ENCODE data around the gene CUL2.
A peak's percentile ranks its signal among the peaks of the same experiment; 100 is the strongest.

Gene CUL2

DNA sequence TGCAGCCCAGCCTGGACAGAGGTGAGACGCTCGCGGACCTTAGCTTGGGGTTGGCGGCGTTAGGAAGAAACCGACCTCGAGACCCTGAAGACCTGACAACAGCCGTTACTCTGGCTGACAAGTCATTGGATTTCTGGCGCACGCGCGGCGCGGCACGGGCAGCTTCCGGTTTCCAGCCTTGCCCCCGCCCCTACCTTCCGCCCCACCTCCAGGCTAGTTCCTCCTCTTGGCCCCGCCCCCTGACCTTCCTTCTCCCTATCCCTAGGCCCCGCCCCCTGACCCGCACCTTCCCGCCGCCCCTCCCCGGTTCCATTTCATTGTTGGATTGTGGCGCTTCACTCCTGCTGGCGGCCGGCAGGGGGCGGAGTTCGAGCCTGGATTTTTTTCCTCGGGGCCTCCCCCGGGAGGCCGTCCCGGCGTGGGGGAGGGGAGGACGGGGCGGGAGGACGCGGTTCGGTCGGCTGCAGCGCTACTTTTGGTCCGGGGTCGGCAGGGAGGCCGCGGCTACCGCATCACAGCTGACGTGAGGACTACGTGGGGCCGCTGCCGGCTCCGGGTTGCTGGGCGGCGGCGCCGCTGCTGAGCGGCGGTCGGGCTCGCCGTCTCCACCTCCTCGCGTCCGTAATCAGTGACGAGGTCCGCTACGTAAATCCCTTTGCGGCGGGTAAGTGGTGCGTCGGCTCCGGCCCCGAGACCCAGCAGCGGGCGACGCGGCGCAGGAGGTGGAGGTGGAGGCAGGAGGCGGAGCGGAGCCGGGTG lies 36.6 kb upstream of the CUL2 start, which contains the start of gene CREM (continued):
- TF ChIP-seq ZNF292 (tag by site-specific recombination; IDR thresholded peaks at IDR 0.05; ENCODE audit: borderline replicate concordance, low read depth), result no peak
- no peak for TF ChIP-seq MYNN (tag by site-specific recombination; IDR thresholded peaks at IDR 0.05; ENCODE audit: borderline replicate concordance)
- TF ChIP-seq ZNF423 (tag by site-specific recombination; IDR thresholded peaks at IDR 0.05), result peak; percentile 86
- TF ChIP-seq ZNF837 (tag by site-specific recombination; IDR thresholded peaks at IDR 0.05), result no peak
- TF ChIP-seq, protein P1, sequence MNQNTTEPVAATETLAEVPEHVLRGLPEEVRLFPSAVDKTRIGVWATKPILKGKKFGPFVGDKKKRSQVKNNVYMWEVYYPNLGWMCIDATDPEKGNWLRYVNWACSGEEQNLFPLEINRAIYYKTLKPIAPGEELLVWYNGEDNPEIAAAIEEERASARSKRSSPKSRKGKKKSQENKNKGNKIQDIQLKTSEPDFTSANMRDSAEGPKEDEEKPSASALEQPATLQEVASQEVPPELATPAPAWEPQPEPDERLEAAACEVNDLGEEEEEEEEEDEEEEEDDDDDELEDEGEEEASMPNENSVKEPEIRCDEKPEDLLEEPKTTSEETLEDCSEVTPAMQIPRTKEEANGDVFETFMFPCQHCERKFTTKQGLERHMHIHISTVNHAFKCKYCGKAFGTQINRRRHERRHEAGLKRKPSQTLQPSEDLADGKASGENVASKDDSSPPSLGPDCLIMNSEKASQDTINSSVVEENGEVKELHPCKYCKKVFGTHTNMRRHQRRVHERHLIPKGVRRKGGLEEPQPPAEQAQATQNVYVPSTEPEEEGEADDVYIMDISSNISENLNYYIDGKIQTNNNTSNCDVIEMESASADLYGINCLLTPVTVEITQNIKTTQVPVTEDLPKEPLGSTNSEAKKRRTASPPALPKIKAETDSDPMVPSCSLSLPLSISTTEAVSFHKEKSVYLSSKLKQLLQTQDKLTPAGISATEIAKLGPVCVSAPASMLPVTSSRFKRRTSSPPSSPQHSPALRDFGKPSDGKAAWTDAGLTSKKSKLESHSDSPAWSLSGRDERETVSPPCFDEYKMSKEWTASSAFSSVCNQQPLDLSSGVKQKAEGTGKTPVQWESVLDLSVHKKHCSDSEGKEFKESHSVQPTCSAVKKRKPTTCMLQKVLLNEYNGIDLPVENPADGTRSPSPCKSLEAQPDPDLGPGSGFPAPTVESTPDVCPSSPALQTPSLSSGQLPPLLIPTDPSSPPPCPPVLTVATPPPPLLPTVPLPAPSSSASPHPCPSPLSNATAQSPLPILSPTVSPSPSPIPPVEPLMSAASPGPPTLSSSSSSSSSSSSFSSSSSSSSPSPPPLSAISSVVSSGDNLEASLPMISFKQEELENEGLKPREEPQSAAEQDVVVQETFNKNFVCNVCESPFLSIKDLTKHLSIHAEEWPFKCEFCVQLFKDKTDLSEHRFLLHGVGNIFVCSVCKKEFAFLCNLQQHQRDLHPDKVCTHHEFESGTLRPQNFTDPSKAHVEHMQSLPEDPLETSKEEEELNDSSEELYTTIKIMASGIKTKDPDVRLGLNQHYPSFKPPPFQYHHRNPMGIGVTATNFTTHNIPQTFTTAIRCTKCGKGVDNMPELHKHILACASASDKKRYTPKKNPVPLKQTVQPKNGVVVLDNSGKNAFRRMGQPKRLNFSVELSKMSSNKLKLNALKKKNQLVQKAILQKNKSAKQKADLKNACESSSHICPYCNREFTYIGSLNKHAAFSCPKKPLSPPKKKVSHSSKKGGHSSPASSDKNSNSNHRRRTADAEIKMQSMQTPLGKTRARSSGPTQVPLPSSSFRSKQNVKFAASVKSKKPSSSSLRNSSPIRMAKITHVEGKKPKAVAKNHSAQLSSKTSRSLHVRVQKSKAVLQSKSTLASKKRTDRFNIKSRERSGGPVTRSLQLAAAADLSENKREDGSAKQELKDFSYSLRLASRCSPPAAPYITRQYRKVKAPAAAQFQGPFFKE (tag by site-specific recombination; IDR thresholded peaks at IDR 0.05; ENCODE audit: borderline replicate concordance), result no peak
- TF ChIP-seq KLF9 (tag by site-specific recombination; IDR thresholded peaks at IDR 0.05; ENCODE audit: low read depth), result peak; percentile 71
- TF ChIP-seq ZNF214 (tag by site-specific recombination; IDR thresholded peaks at IDR 0.05; ENCODE audit: borderline replicate concordance), result no peak
- TF ChIP-seq ZNF211 (tag by site-specific recombination; IDR thresholded peaks at IDR 0.05; ENCODE audit: low read depth), result no peak
- no peak for TF ChIP-seq ZBTB8A (tag by site-specific recombination; IDR thresholded peaks at IDR 0.05)
- TF ChIP-seq, protein P2, sequence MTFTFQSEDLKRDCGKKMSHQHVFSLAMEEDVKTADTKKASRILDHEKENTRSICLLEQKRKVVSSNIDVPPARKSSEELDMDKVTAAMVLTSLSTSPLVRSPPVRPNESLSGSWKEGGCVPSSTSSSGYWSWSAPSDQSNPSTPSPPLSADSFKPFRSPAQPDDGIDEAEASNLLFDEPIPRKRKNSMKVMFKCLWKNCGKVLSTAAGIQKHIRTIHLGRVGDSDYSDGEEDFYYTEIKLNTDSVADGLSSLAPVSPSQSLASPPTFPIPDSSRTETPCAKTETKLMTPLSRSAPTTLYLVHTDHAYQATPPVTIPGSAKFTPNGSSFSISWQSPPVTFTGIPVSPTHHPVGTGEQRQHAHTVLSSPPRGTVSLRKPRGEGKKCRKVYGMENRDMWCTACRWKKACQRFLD (tag by site-specific recombination; IDR thresholded peaks at IDR 0.05), result no peak
- TF ChIP-seq ZNF2 (tag by site-specific recombination; IDR thresholded peaks at IDR 0.05), result peak; percentile 55; the same call in 1 of the 2 replicates
- no peak for TF ChIP-seq REPIN1 (tag by site-specific recombination; IDR thresholded peaks at IDR 0.05; ENCODE audit: low read depth)
- no peak for TF ChIP-seq ZNF785 (tag by site-specific recombination; IDR thresholded peaks at IDR 0.05)
- no peak for TF ChIP-seq ZNF114 (tag by site-specific recombination; IDR thresholded peaks at IDR 0.05)
- TF ChIP-seq SP2 (tag by site-specific recombination; IDR thresholded peaks at IDR 0.05), result peak; percentile 86
- no peak for TF ChIP-seq ZBTB20 (tag by site-specific recombination; IDR thresholded peaks at IDR 0.05)
- TF ChIP-seq ZNF776 (tag by site-specific recombination; IDR thresholded peaks at IDR 0.05; ENCODE audit: borderline replicate concordance), result no peak
- no peak for TF ChIP-seq GLI4 (tag by site-specific recombination; IDR thresholded peaks at IDR 0.05)
- TF ChIP-seq ZNF530 (tag by site-specific recombination; IDR thresholded peaks at IDR 0.05; ENCODE audit: low read depth), result no peak
- no peak; the same call in none of the 2 replicates for TF ChIP-seq ZSCAN30 (tag by site-specific recombination; IDR thresholded peaks at IDR 0.05)
- peak; percentile 82; the same call in 1 of the 2 replicates for TF ChIP-seq KLF8 (tag by site-specific recombination; IDR thresholded peaks at IDR 0.05)
- TF ChIP-seq ZNF701 (tag by site-specific recombination; IDR thresholded peaks at IDR 0.05), result no peak
- peak; percentile 29; the same call in 1 of the 2 replicates for TF ChIP-seq GFI1B (tag by site-specific recombination; IDR thresholded peaks at IDR 0.05)
- no peak for TF ChIP-seq ZNF777 (tag by site-specific recombination; IDR thresholded peaks at IDR 0.05; ENCODE audit: borderline replicate concordance)
- TF ChIP-seq ZNF140 (tag by site-specific recombination; IDR thresholded peaks at IDR 0.05), result no peak
- peak; percentile 56; the same call in 1 of the 2 replicates for TF ChIP-seq ZNF24 (tag by site-specific recombination; IDR thresholded peaks at IDR 0.05)
- TF ChIP-seq, protein P3, sequence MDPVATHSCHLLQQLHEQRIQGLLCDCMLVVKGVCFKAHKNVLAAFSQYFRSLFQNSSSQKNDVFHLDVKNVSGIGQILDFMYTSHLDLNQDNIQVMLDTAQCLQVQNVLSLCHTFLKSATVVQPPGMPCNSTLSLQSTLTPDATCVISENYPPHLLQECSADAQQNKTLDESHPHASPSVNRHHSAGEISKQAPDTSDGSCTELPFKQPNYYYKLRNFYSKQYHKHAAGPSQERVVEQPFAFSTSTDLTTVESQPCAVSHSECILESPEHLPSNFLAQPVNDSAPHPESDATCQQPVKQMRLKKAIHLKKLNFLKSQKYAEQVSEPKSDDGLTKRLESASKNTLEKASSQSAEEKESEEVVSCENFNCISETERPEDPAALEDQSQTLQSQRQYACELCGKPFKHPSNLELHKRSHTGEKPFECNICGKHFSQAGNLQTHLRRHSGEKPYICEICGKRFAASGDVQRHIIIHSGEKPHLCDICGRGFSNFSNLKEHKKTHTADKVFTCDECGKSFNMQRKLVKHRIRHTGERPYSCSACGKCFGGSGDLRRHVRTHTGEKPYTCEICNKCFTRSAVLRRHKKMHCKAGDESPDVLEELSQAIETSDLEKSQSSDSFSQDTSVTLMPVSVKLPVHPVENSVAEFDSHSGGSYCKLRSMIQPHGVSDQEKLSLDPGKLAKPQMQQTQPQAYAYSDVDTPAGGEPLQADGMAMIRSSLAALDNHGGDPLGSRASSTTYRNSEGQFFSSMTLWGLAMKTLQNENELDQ (tag by site-specific recombination; IDR thresholded peaks at IDR 0.05; ENCODE audit: low read depth), result no peak
- TF ChIP-seq ZNF549 (tag by site-specific recombination; IDR thresholded peaks at IDR 0.05), result no peak
- TF ChIP-seq, protein P4, sequence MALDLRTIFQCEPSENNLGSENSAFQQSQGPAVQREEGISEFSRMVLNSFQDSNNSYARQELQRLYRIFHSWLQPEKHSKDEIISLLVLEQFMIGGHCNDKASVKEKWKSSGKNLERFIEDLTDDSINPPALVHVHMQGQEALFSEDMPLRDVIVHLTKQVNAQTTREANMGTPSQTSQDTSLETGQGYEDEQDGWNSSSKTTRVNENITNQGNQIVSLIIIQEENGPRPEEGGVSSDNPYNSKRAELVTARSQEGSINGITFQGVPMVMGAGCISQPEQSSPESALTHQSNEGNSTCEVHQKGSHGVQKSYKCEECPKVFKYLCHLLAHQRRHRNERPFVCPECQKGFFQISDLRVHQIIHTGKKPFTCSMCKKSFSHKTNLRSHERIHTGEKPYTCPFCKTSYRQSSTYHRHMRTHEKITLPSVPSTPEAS (tag by site-specific recombination; IDR thresholded peaks at IDR 0.05), result no peak

All from HEK293 (cell line).